Liver (tissue), 9 donors: Measurements from ENCODE around the gene CTSG. TPM values are rescaled to one million over a fixed set of nuclear protein-coding genes. Genes with fewer than 3 reads are reported as not detected.
"Not testable (repeated sequence)": the region's sequence is repeated elsewhere in the genome, so short reads cannot be mapped to it uniquely, and the experiment has no call there.

Source experiments
- DNase-seq: peaks from one replicate; pipeline ENCODE4 v3.0.0-alpha.2; 2017; ENCODE audit warnings: low spot score
- H3K27ac ChIP-seq, 2 donors: one replicate each; pipeline ENCODE4 v1.7.0; 2013; ENCODE audit warnings: inconsistent platforms in 2 of 2, low read length in 2 of 2, control low read depth in 1 of 2, low read depth in 1 of 2, mild to moderate bottlenecking in 1 of 2
- H3K27me3 ChIP-seq, 4 donors: one replicate each; pipeline versions ENCODE4 v1.6.1 to v1.7.0; 2013; ENCODE audit warnings: low read length in 3 of 4, inconsistent platforms in 1 of 4, mild to moderate bottlenecking in 1 of 4, moderate library complexity in 1 of 4; ENCODE audit not compliant: control insufficient read depth in 4 of 4, insufficient read depth in 4 of 4
- H3K36me3 ChIP-seq, 4 donors: one replicate each; pipeline versions ENCODE4 v1.6.1 to v1.7.0; 2013; ENCODE audit warnings: low read length in 3 of 4, mild to moderate bottlenecking in 3 of 4, low read depth in 1 of 4, moderate library complexity in 1 of 4; ENCODE audit not compliant: control insufficient read depth in 4 of 4, insufficient read depth in 3 of 4
- H3K4me1 ChIP-seq, 4 donors: one replicate each; pipeline versions ENCODE4 v1.6.1 to v1.7.0; 2013; ENCODE audit warnings: low read length in 3 of 4, mild to moderate bottlenecking in 3 of 4, moderate library complexity in 1 of 4; ENCODE audit not compliant: control insufficient read depth in 4 of 4, insufficient read depth in 4 of 4
- H3K4me3 ChIP-seq, 3 donors: one replicate each; pipeline versions ENCODE4 v1.6.1 to v1.7.0; 2013; ENCODE audit warnings: low read length in 3 of 3, control low read depth in 1 of 3, low read depth in 1 of 3, mild to moderate bottlenecking in 1 of 3
- H3K9ac ChIP-seq, 2 donors: one replicate each; pipeline ENCODE4 v1.7.0; 2013; ENCODE audit warnings: low read length in 2 of 2, mild to moderate bottlenecking in 2 of 2, moderate library complexity in 2 of 2, control low read depth in 1 of 2, low read depth in 1 of 2
- H3K9me3 ChIP-seq, 4 donors: one replicate each; pipeline versions ENCODE4 v1.6.1 to v1.7.0; 2013; ENCODE audit warnings: low read length in 3 of 4; ENCODE audit not compliant: control insufficient read depth in 4 of 4
- ATF3 ChIP-seq: IDR thresholded peaks from 2 replicates; pipeline ENCODE4 v1.6.1; 2016; ENCODE audit warnings: antibody characterized with exemption
- EGR1 ChIP-seq, 2 donors: IDR thresholded peaks; 2 replicates each; pipeline ENCODE4 v1.6.1; 2016 to 2018; ENCODE audit warnings: antibody characterized with exemption in 2 of 2, low read depth in 2 of 2
- FOXA1 ChIP-seq: IDR thresholded peaks from 2 replicates; pipeline ENCODE4 v1.6.1; 2016; ENCODE audit warnings: antibody characterized with exemption
- FOXA2 ChIP-seq: IDR thresholded peaks from 2 replicates; pipeline ENCODE4 v1.6.1; 2016; ENCODE audit warnings: antibody characterized with exemption
- GABPA ChIP-seq, 2 donors: IDR thresholded peaks in 1 of 2; conservative IDR thresholded peaks in 1 of 2; 2 replicates each; pipeline ENCODE4 v1.6.1; 2016; ENCODE audit warnings: antibody characterized with exemption in 2 of 2, mild to moderate bottlenecking in 1 of 2, moderate library complexity in 1 of 2
- HNF4A ChIP-seq, 2 donors: conservative IDR thresholded peaks; 2 replicates each; pipeline ENCODE4 v1.6.1; 2016; ENCODE audit warnings: antibody characterized with exemption in 2 of 2, mild to moderate bottlenecking in 2 of 2
- JUND ChIP-seq, 2 donors: IDR thresholded peaks; 2 replicates each; pipeline ENCODE4 v1.6.1; 2016; ENCODE audit warnings: antibody characterized with exemption in 2 of 2
- NR2F2 ChIP-seq: IDR thresholded peaks from 2 replicates; pipeline ENCODE4 v1.6.1; 2016; ENCODE audit warnings: antibody characterized with exemption
- RAD21 ChIP-seq, 2 donors: IDR thresholded peaks; 2 replicates each; pipeline ENCODE4 v1.6.1; 2016; ENCODE audit warnings: antibody characterized with exemption in 2 of 2, mild to moderate bottlenecking in 2 of 2
- RXRA ChIP-seq, 2 donors: IDR thresholded peaks; 2 replicates each; pipeline ENCODE4 v1.6.1; 2017 to 2018; ENCODE audit warnings: antibody characterized with exemption in 2 of 2, mild to moderate bottlenecking in 1 of 2
- SP1 ChIP-seq: IDR thresholded peaks from 2 replicates; pipeline ENCODE4 v1.6.1; 2018; ENCODE audit warnings: antibody characterized with exemption, mild to moderate bottlenecking
- TAF1 ChIP-seq: conservative IDR thresholded peaks from 2 replicates; pipeline ENCODE4 v1.6.1; 2016; ENCODE audit warnings: antibody characterized with exemption, mild to moderate bottlenecking
- YY1 ChIP-seq: IDR thresholded peaks from 2 replicates; pipeline ENCODE4 v1.6.1; 2016; ENCODE audit warnings: antibody characterized with exemption, mild to moderate bottlenecking
- WGBS: extraction: QIAGEN DNeasy Blood & Tissue Kit; methylation state at CpG from one replicate; pipeline ENCODE4 v1.1.7; 2013; 5-methylcytosine and 5-hydroxymethylcytosine counted together
- polyA plus RNA-seq, 2 donors: library from polyadenylated mRNA; stranded (reverse) in 1 of 2; unstranded in 1 of 2; fragments of 200-250 nt in 1 of 2; fragments of >200 nt in 1 of 2; fragmentation: Nextera tagmentation in 1 of 2; extraction: Ambion mirVana in 1 of 2; gene quantifications; one replicate each; pipeline versions ENCODE4 v1.2.1 to v1.2.3, GENCODE V29; 2013 to 2015
- total RNA-seq, 2 donors: library from RNA; depleted of rRNA; stranded (reverse); fragments of >200 nt; gene quantifications; one replicate each; pipeline ENCODE4 v1.2.3, GENCODE V29; 2014
- TF ChIP-seq, protein P1 (sequence below): IDR thresholded peaks from 2 replicates; pipeline ENCODE4 v1.6.1; 2016; ENCODE audit warnings: antibody characterized with exemption
- TF ChIP-seq, protein P2 (sequence below): IDR thresholded peaks from 2 replicates; pipeline ENCODE4 v1.6.1; 2016; ENCODE audit warnings: antibody characterized with exemption, mild to moderate bottlenecking
- TF ChIP-seq, protein P3 (sequence below): fragments of 150-350 bp; IDR thresholded peaks from 2 replicates; pipeline ENCODE4 v1.5.1; 2017; ENCODE audit warnings: improper control_type of control experiment, low read depth, low read length; ENCODE audit not compliant: missing input control
- TF ChIP-seq, protein P4 (sequence below): IDR thresholded peaks from 2 replicates; pipeline ENCODE4 v1.6.1; 2016; ENCODE audit warnings: antibody characterized with exemption
- donor health status: healthy.
- donor health status: healthy.
- donor health status: healthy.
- donor health status: healthy.
- donor health status: healthy.

The CTSG gene
- total and polyA plus RNA-seq, 4 donors, result 0.24 to 32.5 (median 1.9) TPM; not detected in 1

DNA sequence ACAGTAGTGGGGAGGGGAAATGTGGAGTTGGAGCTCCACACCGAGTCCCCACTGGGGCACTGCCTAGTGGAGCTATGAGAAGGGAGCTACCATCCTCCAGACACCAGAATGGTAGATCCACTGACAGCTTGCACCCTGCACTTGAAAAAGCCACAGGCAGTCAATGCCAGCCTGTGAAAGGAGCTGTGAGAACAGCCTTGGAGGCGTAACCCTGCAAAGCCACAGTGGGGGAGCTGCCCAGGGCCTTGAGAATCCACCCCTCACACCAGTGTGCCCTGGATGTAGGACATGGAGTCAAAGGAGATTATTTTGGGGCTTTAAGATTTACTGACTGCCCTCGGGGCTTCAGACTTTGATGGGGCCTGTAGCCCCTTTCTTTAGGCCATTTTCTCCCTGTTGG, 12.5 kb downstream of the CTSG start:
- no peak for TF ChIP-seq FOXA2
- no peak for TF ChIP-seq HNF4A (conservative IDR thresholded peaks at IDR 0.05)
- TF ChIP-seq NR2F2, result no peak
- no peak for TF ChIP-seq ATF3
- TF ChIP-seq RXRA (IDR thresholded peaks at IDR 0.05), result no peak
- TF ChIP-seq, protein P1, sequence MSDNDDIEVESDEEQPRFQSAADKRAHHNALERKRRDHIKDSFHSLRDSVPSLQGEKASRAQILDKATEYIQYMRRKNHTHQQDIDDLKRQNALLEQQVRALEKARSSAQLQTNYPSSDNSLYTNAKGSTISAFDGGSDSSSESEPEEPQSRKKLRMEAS, result no peak
- TF ChIP-seq JUND (IDR thresholded peaks at IDR 0.05), result no peak
- TF ChIP-seq, protein P2, sequence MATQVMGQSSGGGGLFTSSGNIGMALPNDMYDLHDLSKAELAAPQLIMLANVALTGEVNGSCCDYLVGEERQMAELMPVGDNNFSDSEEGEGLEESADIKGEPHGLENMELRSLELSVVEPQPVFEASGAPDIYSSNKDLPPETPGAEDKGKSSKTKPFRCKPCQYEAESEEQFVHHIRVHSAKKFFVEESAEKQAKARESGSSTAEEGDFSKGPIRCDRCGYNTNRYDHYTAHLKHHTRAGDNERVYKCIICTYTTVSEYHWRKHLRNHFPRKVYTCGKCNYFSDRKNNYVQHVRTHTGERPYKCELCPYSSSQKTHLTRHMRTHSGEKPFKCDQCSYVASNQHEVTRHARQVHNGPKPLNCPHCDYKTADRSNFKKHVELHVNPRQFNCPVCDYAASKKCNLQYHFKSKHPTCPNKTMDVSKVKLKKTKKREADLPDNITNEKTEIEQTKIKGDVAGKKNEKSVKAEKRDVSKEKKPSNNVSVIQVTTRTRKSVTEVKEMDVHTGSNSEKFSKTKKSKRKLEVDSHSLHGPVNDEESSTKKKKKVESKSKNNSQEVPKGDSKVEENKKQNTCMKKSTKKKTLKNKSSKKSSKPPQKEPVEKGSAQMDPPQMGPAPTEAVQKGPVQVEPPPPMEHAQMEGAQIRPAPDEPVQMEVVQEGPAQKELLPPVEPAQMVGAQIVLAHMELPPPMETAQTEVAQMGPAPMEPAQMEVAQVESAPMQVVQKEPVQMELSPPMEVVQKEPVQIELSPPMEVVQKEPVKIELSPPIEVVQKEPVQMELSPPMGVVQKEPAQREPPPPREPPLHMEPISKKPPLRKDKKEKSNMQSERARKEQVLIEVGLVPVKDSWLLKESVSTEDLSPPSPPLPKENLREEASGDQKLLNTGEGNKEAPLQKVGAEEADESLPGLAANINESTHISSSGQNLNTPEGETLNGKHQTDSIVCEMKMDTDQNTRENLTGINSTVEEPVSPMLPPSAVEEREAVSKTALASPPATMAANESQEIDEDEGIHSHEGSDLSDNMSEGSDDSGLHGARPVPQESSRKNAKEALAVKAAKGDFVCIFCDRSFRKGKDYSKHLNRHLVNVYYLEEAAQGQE, result no peak
- no peak for TF ChIP-seq EGR1 (IDR thresholded peaks at IDR 0.05; ENCODE audit: low read depth in 2 of 2)
- H3K9ac ChIP-seq, result no peak overlapping the region
- no peak for DNase-seq
- H3K4me1 ChIP-seq, result no peaks in the 10 kb centered on the region
- no peak overlapping the region for H3K27ac ChIP-seq
- no peaks in the 10 kb centered on the region for H3K27me3 ChIP-seq
- no peaks in the 10 kb centered on the region for H3K36me3 ChIP-seq
- WGBS, result 66% methylated on average over 3 of the region's 3 CpGs
- no peak overlapping the region for H3K4me3 ChIP-seq
- H3K9me3 ChIP-seq, result peaks cover 0 to 6% (median 1%) of the 10 kb centered on the region in 4 donors

- H3K9me3 ChIP-seq, result no peaks in the 10 kb centered on the region
- H3K27ac ChIP-seq, result no peak overlapping the region
- 53% methylated on average over 4 of the region's 4 CpGs for WGBS
- no peaks in the 10 kb centered on the region for H3K36me3 ChIP-seq
- no peak overlapping the region for H3K9ac ChIP-seq
- no peak for DNase-seq
- no peak for TF ChIP-seq TAF1
- TF ChIP-seq GABPA (IDR thresholded peaks at IDR 0.05 in 1 of 2, conservative IDR thresholded peaks at IDR 0.05 in 1 of 2), result no peak
- TF ChIP-seq SP1, result no peak
- TF ChIP-seq, protein P1, result no peak
- no peak for TF ChIP-seq FOXA2
- TF ChIP-seq, protein P3, sequence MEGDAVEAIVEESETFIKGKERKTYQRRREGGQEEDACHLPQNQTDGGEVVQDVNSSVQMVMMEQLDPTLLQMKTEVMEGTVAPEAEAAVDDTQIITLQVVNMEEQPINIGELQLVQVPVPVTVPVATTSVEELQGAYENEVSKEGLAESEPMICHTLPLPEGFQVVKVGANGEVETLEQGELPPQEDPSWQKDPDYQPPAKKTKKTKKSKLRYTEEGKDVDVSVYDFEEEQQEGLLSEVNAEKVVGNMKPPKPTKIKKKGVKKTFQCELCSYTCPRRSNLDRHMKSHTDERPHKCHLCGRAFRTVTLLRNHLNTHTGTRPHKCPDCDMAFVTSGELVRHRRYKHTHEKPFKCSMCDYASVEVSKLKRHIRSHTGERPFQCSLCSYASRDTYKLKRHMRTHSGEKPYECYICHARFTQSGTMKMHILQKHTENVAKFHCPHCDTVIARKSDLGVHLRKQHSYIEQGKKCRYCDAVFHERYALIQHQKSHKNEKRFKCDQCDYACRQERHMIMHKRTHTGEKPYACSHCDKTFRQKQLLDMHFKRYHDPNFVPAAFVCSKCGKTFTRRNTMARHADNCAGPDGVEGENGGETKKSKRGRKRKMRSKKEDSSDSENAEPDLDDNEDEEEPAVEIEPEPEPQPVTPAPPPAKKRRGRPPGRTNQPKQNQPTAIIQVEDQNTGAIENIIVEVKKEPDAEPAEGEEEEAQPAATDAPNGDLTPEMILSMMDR, result no peak
- TF ChIP-seq RAD21 (IDR thresholded peaks at IDR 0.05), result no peak
- TF ChIP-seq EGR1 (IDR thresholded peaks at IDR 0.05; ENCODE audit: low read depth in 2 of 2), result no peak
- TF ChIP-seq FOXA1, result no peak
- TF ChIP-seq, protein P4, sequence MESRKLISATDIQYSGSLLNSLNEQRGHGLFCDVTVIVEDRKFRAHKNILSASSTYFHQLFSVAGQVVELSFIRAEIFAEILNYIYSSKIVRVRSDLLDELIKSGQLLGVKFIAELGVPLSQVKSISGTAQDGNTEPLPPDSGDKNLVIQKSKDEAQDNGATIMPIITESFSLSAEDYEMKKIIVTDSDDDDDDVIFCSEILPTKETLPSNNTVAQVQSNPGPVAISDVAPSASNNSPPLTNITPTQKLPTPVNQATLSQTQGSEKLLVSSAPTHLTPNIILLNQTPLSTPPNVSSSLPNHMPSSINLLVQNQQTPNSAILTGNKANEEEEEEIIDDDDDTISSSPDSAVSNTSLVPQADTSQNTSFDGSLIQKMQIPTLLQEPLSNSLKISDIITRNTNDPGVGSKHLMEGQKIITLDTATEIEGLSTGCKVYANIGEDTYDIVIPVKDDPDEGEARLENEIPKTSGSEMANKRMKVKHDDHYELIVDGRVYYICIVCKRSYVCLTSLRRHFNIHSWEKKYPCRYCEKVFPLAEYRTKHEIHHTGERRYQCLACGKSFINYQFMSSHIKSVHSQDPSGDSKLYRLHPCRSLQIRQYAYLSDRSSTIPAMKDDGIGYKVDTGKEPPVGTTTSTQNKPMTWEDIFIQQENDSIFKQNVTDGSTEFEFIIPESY, result no peak
- no peak for TF ChIP-seq YY1
- no peak for TF ChIP-seq JUND (IDR thresholded peaks at IDR 0.05)
- no peak overlapping the region for H3K4me3 ChIP-seq
- no peaks in the 10 kb centered on the region for H3K4me1 ChIP-seq
- H3K27me3 ChIP-seq, result no peaks in the 10 kb centered on the region
Measured at GRCh38 chr14:24556756-24557155, 19.3 kb downstream of the CTSG start.

DNA sequence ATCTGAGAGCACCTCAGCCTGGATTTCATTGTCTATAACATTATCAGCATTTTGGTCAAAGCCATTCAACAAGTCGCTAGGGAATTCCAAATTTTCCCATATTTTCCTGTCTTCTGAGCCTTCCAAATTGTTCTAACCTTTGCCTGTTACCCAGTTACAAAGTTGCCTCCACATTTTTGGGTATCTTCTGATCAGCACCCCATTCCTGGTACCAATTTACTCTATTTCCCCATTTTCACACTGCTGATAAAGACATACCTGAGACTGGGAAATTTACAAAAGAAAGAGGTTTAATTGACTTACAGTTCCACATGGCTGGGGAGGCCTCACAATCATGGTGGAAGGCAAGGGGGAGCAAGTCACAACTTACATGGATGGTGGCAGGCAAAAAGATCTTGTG, 27.0 kb downstream of the CTSG start:
- H3K9me3 ChIP-seq, H3K4me3 ChIP-seq, H3K9ac ChIP-seq, H3K36me3 ChIP-seq, DNase-seq, H3K4me1 ChIP-seq, H3K27ac ChIP-seq, H3K27me3 ChIP-seq: not testable (repeated sequence)
- WGBS, result 40% methylated on average over 1 of the region's 1 CpG
